HG03442 (cell line): Measurements from ENCODE around the gene DYNC1LI2.
"Not testable (repeated sequence)": the region's sequence is repeated elsewhere in the genome, so short reads cannot be mapped to it uniquely, and the experiment has no call there.

Experiments
- ATAC-seq: cut with Tn5 transposase; IDR thresholded peaks from one replicate; pipeline ENCODE4 v1.9.1; 2021; ENCODE audit warnings: mild to moderate bottlenecking, moderate library complexity; ENCODE audit not compliant: unreplicated experiment

DYNC1LI2 gene

DNA sequence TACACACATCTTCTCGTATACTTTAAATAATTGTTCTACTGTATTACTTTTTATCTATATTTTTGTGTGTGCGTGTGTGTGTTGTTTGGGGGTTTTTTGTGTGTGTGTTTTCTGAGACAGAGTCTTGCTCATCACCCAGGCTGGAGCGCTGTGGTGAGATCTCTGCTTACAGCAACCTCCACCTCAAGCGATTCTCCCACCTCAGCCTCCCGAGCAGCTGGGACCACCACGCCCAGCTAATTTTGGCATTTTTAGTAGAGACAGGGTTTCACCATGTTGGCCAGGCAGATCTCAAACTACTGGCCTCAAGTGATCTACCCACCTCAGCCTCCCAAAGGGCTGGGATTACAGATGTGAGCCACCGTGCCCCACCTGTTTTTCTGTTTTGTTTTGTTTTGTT, 53.4 kb downstream of the DYNC1LI2 start:
- no peak for ATAC-seq

DNA sequence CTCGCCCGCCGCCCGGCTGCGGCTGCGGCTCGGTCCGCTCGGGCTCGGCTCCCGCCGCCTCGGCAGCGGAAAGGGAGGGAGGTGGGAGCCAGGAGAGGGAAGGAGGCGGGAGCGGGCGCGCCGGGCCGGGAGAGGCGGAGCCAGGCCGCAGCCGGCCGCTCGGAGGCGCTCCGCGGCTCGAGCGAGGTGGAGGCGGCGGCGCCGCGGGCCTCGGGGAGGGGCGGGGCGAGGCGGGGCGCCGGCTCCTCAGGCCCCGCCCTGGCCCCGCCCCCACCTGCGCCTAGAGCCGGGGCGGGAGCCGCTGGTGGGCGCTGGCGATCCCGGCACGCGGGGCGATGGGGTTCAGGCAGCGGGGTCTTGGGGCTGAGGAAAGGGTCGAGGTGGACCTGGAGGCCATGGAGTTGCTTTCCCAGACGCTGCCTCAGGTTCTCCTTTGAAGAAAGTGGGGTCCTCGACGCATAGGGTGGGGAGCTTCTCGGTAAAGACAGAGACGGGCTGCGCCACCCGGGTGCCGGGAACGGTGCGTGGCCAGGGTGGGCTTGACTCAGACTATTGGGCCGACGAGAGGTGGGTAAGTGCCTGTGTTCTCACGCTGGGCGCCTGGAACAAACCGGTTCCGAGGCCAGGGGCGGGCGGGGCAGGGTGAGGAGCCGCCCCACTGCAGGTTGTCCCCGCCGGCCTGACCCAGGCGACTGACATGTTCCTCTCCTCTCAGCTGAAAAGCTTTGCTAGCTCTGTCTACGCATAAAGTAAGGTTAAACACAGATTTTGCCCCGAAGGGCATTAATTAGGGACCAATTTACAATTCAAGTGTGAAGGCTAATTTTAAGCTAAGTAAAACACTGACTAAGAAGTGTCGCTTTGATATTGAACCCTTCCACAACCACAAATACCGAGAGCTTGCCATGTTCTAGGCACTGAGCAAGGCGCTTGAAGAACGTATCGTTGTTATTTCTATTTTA, 54.5 kb downstream of the DYNC1LI2 start, which contains the start of gene CMTM4:
TSS of gene CMTM4 (minus strand) at position 75 of the 962 bp plus-strand sequence. CDS start 218 bp downstream, outside the sequence.
- peak; percentile 85 for ATAC-seq

DNA sequence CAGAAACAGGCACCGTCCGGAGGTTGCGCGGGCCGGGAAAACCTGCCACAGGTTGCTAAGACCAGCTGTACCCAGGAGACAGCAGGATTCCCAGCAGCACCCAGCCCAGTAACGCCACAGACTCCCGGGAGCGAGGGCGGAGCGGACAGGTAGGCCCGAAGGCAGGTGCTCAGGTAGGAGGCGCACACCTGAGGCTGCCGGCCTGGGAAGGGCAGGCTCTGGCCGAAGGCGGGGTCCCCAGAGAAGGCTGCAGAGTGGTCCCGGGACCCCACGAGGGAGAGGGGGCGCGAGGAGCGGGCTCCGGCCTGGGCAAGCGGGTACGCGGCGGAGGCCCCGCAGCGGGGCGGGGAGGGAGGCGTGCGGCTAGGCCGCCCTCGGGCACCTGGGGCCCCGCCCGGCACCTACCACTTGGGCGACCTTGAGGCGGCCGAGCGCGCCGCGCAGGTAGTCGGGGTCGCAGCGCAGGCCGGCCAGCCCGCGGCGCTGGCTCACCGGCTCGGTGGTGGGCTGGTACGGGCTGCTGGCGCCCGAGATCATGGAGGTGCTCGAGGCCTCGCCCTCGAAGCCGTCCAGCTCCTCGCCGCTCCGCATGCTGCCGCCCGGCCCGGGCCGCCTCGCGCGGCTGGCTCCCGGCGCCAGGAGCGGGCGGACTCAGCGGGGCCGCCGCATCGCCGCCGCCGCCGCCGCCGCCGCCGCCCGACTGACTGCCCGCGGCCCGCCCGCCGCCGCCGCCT, 55.3 kb downstream of the DYNC1LI2 start:
- peak; percentile 41 for ATAC-seq

DNA sequence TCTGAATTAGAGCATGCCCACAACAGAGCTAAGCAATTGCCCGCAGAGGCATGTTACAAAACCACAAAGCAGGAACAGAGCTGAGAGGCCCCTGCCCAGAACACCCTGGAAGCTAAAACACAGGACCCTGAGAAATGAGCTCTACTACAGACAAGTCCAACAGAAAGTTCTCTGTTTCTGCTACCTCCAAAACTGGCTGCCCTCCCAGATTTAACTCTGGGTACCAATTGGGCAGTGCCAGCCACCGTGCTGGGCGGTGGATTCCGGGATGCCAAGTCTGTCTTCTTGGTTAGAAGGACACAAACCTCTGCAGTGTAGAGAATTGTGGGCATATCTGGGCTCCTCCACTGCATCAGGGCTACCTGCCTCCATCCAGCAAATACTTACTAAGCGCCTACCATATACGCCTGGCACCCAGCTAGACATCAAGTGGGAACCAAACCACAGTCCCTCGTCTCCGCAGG, 55.9 kb downstream of the DYNC1LI2 start:
- ATAC-seq = no peak

DNA sequence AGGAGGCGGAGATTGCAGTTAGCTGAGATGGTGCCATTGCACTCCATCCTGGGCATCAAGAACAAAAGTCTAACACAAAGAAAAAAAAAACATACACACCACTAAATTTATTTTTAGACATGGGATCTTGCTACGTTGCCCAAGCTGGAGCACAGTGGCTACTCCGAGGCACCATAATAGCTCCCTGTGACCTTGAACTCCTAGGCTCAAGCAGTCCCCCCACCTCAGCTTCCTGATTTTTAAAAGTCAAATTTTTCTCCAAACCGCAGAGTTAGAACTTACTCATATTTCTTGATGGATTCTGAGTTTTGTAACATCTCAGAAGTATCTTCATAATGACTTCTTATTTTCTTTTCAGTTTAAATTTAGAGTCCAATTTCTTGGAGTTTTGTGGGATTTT, 58.3 kb downstream of the DYNC1LI2 start:
- no peak for ATAC-seq

DNA sequence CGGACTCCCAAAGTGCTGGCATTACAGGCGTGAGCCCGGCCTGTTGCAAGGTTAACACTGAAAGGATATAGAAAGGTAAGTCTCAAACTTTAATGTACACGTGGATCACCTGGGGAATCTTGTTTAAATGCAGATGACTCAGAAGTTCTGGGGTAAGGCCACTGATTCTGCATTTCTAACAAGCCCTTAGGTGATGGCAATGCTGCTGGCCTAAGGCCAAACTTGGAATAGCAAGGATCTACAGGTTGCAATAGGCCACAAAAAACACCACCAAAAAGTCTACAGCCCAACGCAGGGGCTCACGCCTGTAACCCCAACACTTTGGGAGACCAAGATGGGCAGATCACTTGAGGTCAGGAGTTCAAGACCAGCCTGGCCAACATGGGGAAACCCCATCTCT, 59.1 kb downstream of the DYNC1LI2 start:
- ATAC-seq = no peak

DNA sequence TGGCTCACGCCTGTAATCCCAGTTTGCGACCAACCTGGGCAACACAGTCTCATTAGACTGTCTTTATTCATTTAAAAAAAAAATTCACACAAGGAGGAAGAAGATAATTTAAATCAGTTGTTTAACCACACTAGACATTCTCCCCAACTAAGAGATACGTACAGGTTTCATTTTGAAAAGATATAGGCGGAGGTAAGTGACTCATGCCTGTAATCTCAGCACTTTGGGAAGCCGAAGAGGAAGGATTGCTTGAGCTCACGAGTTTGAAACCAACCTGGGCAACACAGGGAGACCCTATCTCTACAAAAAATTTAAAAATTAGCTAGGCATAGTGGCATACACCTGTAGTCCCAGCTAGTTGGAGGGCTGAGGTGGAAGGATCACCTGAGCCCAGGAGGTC, 60.2 kb downstream of the DYNC1LI2 start:
- no peak for ATAC-seq

DNA sequence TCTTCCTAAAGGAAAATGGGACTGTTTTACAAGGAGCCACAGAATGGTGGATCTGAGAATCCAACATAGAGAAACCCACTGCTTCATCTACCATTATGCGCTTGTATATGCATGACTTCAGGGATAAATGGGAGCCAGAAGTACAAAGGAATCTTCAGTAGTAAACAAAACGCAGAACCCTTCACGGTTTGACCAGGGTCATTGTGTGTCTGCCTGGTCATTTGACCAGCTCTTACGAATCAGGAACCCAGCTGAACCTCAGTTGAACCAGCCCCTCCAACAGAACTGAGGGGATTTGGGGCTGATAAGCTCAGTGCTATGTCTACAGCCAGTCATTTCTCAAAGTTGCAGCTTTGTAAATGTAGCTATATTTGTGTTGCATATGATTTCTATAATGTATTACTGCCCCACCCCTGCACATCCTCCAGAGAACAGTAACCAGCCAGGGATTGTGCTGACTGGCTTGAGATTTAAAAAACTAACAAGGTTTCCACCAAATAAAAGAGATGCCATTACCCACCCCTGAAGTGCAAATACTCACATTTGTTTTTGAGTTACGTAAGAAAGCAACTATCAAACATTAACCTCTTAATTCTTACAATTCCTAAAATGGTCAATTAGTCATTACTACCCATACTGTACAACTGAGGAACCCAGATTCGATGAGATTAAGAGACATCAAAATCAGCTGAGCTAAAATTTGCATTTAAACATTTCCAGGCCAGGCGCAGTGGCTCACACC, 61.1 kb downstream of the DYNC1LI2 start:
- ATAC-seq = no peak

DNA sequence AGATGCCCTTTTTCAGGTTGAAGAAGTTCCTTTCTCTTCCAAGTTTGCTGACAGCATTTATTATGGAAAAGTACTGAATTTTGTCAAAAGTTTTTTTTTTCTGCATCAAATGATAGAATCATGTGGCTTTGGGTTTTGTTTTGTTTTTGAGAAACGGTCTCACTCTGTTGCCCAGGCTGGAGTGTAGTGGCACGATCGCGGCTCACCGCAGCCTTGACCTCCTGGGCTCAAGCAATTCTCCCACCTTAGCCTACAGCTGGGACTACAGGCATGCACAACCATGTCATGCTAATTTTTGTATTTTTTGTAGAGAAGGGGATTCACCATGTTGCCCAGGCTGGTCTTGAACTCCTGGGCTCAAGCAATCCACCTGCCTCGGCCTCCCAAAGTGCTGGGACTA, 62.1 kb downstream of the DYNC1LI2 start:
- ATAC-seq = no peak

DNA sequence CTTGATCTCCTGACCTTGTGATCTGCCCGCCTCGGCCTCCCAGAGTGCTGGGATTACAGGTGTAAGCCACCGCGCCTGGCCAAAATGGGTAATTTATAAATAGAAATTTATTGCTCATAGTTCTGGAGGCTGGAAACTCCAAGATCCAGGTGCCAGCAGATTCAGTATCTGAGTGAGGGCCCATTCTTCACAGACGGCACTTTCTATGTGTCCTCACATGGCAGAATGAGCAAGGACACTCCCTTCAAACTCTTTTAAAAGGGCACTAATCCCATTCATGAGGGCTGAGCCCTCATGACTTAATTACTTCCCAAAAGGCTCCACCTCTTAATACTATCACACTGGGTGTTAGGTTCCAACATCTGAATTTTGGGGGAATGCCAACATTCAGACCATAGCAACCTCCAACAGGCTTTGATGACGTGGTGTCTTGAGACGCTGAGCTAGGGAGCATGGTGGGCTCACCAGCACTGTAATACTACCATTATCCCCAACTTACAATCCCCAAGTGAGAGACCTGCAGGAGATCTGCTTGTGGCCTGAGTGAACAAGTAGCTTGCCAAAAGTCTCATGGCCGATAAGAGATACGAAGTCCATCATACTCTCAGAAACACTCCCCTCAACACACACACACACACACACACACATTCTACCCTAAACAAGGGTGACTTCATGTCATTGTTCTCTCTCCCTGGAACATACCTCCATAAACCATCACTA, 63.3 kb downstream of the DYNC1LI2 start:
- ATAC-seq = no peak

DNA sequence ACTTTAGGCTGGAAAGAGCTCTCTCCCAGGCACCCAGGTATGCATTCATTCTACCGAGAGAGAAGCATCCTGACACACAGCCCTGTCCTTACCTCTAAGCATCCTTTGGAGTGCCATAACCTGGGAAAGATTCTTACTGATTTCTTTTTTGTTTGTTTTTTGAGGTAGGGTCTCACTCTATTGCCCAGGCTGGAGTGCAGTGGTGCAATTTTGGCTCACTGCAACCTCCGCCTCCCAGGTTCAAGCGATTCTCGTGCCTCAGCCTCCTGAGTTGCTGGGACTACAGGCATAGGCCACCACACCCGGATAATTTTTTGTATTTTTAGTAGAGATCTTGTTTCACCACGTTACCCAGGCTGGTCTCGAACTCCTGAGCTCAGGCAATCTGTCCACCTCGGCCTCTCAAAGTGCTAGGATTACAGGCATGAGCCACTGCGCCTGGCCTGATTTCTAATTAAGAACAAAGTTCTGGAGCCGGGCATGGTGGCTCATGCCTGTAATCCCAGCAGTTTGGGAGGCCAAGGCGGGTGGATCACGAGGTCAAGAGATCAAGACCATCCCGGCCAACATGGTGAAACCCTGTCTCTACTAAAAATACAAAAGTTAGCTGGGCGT, 65.8 kb downstream of the DYNC1LI2 start:
- ATAC-seq = not testable (repeated sequence)

DNA sequence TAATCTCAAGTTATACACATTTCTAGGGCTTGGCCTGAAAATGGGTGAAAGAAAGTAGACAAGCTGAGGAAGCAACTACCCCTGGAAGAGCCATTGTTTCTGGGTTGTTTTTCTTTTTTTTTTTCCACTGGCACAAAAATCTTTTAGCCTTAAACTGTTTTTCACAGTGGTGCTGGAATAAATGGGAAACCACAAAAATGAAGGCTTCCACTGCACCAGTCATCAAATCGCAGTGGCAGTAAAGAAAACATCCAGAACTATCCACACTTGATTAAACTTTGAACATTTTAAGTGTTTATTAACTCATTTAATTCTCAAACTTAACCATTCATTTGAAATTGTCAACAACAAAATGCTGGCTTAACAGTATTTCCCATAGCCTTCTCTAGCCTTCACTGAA, 69.1 kb downstream of the DYNC1LI2 start:
- ATAC-seq = no peak

DNA sequence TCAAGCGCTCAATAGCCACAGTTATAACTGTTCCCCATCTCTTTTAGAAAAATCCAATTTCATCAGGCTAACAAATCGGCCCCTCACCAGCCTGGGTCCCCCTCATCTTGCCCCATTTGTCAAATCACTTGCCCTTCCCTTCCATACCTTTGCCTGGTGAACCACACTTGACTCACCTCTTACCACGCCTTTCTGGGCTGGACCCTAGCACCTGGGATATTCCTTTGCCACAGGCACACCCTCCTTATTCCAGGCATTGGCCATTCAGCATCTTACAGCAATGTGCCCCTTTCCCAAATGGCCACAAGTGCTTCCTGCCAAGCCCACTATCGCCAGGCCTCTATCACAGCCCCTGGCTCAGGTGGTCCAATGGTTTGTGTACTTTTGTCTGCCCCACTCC, 69.7 kb downstream of the DYNC1LI2 start:
- no peak for ATAC-seq

DNA sequence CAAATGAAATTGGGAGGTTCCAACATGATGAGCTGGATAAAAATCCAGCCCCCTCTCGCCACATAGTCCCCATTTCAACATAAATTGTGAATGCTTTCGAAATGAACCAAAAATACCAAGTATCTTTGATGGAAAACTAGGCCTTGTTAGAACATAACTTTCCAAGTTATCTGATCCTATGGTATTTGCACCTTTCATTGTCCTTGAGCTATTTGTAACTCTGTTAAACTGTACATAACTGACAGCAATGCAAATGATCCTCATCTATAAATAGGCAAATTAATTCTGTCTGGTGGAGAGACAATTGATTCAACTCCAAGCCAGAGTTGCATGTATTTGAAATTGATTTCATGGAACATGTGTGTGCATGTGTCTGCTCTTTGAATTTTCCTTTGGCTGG, 73.1 kb downstream of the DYNC1LI2 start:
- ATAC-seq = no peak

DNA sequence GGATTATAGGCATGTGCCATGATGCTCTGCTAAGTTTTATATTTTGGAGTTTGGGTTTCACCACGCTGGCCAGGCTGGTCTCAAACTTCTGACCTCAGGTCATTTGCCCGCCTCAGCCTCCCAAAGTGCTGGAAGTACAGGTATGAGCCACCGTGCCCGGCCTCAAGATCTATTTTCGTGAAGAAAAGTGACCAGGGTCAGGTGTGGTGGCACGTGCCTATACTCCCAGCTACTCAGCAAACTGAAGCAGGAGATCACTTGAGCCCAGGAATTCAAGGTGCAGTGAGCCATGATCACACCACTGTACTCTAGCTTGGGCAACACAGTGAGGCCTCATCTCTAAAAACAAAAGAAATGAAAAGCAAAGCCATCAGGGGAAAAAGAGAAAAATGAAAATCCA, 73.6 kb downstream of the DYNC1LI2 start:
- no peak for ATAC-seq

DNA sequence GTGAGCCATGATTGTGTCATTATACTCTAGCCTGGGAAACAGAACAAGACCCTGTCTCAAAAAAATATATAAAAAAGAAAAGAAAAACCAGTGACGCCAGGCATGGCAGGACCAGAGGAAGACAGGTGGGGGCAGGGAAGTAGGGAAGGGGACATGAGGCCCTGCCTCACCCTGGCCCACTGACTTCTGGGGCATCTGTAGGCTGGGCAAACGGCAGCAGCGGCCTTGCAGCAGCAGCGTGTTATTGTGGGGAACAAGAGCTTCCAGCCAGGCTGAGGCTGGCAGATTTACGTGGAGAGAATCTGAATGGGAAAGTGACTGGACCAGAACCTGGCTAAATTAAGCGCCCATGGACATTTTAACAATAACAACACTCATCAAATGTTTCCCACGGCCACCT, 74.2 kb downstream of the DYNC1LI2 start:
- ATAC-seq = no peak

DNA sequence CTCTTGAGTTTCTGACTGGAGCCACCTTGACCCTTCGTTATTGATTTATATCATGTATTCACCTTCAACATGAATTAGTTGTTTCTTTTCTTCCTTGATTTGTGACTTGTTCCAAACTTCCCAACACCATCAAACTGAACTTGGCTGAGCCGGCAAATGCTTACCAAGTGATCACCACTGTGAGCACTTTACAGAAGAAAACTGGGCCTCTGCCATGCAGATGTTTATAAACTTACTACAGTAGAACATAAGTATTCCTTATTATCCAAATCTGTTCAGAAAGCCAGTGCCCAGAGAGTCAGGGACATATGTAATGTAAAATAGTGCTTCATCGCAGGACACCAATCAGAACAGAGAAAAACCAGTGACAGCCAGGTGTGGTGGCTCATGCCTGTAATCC, 74.8 kb downstream of the DYNC1LI2 start:
- no peak for ATAC-seq

DNA sequence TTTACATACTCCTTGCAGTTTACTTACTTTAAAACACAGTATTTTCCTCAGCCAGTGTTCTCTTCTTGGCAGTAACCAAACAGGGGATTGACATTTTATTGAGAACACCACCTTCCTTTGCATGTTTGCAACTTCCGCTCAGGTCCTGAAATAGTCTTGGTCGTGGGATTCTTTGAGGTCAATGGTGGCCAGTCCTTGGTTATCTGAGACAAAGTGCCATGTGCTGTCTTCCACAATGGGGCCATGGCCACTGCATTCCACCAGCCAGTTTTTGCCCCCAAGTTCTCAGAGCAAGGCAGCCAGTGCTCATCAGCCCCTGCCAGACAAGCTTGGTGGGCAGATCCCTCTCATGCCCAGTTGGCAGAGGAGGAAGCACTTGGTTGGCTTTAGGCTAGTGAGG, 77.7 kb downstream of the DYNC1LI2 start:
- no peak for ATAC-seq
